Esophagus (tissue), 2 donors: ENCODE measurements around the gene MORC3. TPM values are rescaled to one million over a fixed set of nuclear protein-coding genes. Genes with fewer than 3 reads are reported as not detected.
"Not testable (repeated sequence)": the region's sequence is repeated elsewhere in the genome, so short reads cannot be mapped to it uniquely, and the experiment has no call there.

ENCODE experiments used
- H3K27ac ChIP-seq, 2 donors: one replicate each; pipeline ENCODE4 v1.5.1; 2013; ENCODE audit warnings: low read depth in 2 of 2, mild to moderate bottlenecking in 2 of 2, inconsistent platforms in 1 of 2, low read length in 1 of 2, moderate library complexity in 1 of 2
- H3K27me3 ChIP-seq, 2 donors: one replicate each; pipeline ENCODE4 v1.6.1; 2013; ENCODE audit warnings: low read length in 2 of 2, control low read depth in 1 of 2, mild to moderate bottlenecking in 1 of 2; ENCODE audit not compliant: insufficient read depth in 2 of 2, control insufficient read depth in 1 of 2
- H3K36me3 ChIP-seq, 2 donors: one replicate each; pipeline ENCODE4 v1.6.1; 2013; ENCODE audit warnings: low read length in 1 of 2; ENCODE audit not compliant: control insufficient read depth in 2 of 2, insufficient read depth in 2 of 2
- H3K4me1 ChIP-seq, 2 donors: one replicate each; pipeline ENCODE4 v1.6.1; 2013; ENCODE audit warnings: low read length in 1 of 2; ENCODE audit not compliant: control insufficient read depth in 2 of 2, insufficient read depth in 2 of 2
- H3K4me3 ChIP-seq, 2 donors: one replicate each; pipeline ENCODE4 v1.5.1; 2013; ENCODE audit warnings: low read length in 2 of 2, mild to moderate bottlenecking in 2 of 2, low read depth in 1 of 2, moderate library complexity in 1 of 2
- H3K9me3 ChIP-seq, 2 donors: one replicate each; pipeline ENCODE4 v1.6.1; 2013; ENCODE audit warnings: mild to moderate bottlenecking in 2 of 2, low read depth in 1 of 2, low read length in 1 of 2, moderate library complexity in 1 of 2; ENCODE audit not compliant: control insufficient read depth in 2 of 2, insufficient read depth in 1 of 2
- WGBS, 2 donors: extraction: QIAGEN DNeasy Blood & Tissue Kit; methylation state at CpG; one replicate each; pipeline ENCODE4 v1.1.7; 2013; 5-methylcytosine and 5-hydroxymethylcytosine counted together
- polyA plus RNA-seq, 2 donors: library from polyadenylated mRNA; stranded (reverse); fragments of 200-250 nt; gene quantifications; one replicate each; pipeline ENCODE4 v1.2.3, GENCODE V29; 2013
- donor health status: healthy with polysubstance abuse.
- donor health status: Bipolar disorder and iron deficiency.

The MORC3 gene
- 10 to 100 TPM; 13.1 to 18.6 TPM for polyA plus RNA-seq

- no peaks in the 10 kb centered on the region for H3K36me3 ChIP-seq
- H3K4me1 ChIP-seq, result peaks cover 0 to 4% of the 10 kb centered on the region in 2 donors
- H3K27ac ChIP-seq, result peak within 1 kb of the TSS; percentile 95 to 99
- H3K27me3 ChIP-seq, result no peaks in the 10 kb centered on the region
- 0 to 1% methylated on average over 52 to 59 of the region's 59 CpGs for WGBS, 2 donors
- no peaks in the 10 kb centered on the region for H3K9me3 ChIP-seq
- peak within 1 kb of the TSS; percentile 64 to 86 for H3K4me3 ChIP-seq
Measured at GRCh38 chr21:36319767-36320420, at the start of gene MORC3. Gene MORC3, plus strand, starts transcription at chr21:36320197. Its CDS starts 68 bp downstream, at chr21:36320265.

GRCh38 chr21:36270786-36271695 is 49.0 kb upstream of the MORC3 start:
- not testable (repeated sequence) for H3K4me1 ChIP-seq, H3K27me3 ChIP-seq, H3K9me3 ChIP-seq, H3K4me3 ChIP-seq, H3K36me3 ChIP-seq
- WGBS, 2 donors, result 77 to 83% methylated on average over 12 of the region's 12 CpGs
- peak overlapping the region in 1 of 2 donors; percentile 62 for H3K27ac ChIP-seq

- no peak overlapping the region for H3K4me3 ChIP-seq
- no peaks in the 10 kb centered on the region for H3K27me3 ChIP-seq
- WGBS, 2 donors, result 84 to 92% methylated on average over 4 of the region's 4 CpGs
Measured at GRCh38 chr21:36274128-36274527, 45.9 kb upstream of the MORC3 start.

GRCh38 chr21:36282568-36283230 is 37.3 kb upstream of the MORC3 start:
- no peaks in the 10 kb centered on the region for H3K9me3 ChIP-seq
- whole genome bisulfite sequencing, 2 donors, result 69 to 78% methylated on average over 10 of the region's 10 CpGs
- peak overlapping the region in 1 of 2 donors; percentile 4 for H3K27ac ChIP-seq
- H3K4me1 ChIP-seq, result no peaks in the 10 kb centered on the region
- H3K36me3 ChIP-seq, result peaks cover 0 to 11% of the 10 kb centered on the region in 2 donors
- H3K27me3 ChIP-seq, result no peaks in the 10 kb centered on the region
- no peak overlapping the region for H3K4me3 ChIP-seq

More at GRCh38 chr21:36274128-36274527, 45.9 kb upstream of the MORC3 start:
- Histone ChIP-seq H3K36me3 (peaks cover 0 to 18% of the 10 kb centered on the region in 2 donors), H3K27ac (no peak overlapping the region), H3K4me1 (peaks cover 0 to 3% of the 10 kb centered on the region in 2 donors), H3K9me3 (no peaks in the 10 kb centered on the region)

GRCh38 chr21:36283231-36283622 is 36.8 kb upstream of the MORC3 start:
- H3K36me3 ChIP-seq, H3K27ac ChIP-seq, H3K27me3 ChIP-seq, H3K4me1 ChIP-seq, H3K9me3 ChIP-seq, H3K4me3 ChIP-seq: not testable (repeated sequence)
- WGBS, 2 donors, result 85 to 91% methylated on average over 9 of the region's 9 CpGs

- 67 to 71% methylated on average over 8 of the region's 8 CpGs for WGBS, 2 donors
- H3K27ac ChIP-seq, result no peak overlapping the region
Measured at GRCh38 chr21:36288651-36289243, 31.2 kb upstream of the MORC3 start.

GRCh38 chr21:36291509-36291908 is 28.5 kb upstream of the MORC3 start:
- H3K4me1 ChIP-seq, result no peaks in the 10 kb centered on the region
- 81 to 90% methylated on average over 8 of the region's 8 CpGs for whole genome bisulfite sequencing, 2 donors
- no peaks in the 10 kb centered on the region for H3K27me3 ChIP-seq
- no peak overlapping the region for H3K4me3 ChIP-seq
- peaks cover 0 to 2% of the 10 kb centered on the region in 2 donors for H3K36me3 ChIP-seq
- no peaks in the 10 kb centered on the region for H3K9me3 ChIP-seq
- H3K27ac ChIP-seq, result no peak overlapping the region

More at GRCh38 chr21:36288651-36289243, 31.2 kb upstream of the MORC3 start:
- Histone ChIP-seq H3K4me1 (no peaks in the 10 kb centered on the region), H3K36me3 (peaks cover 0 to 2% of the 10 kb centered on the region in 2 donors), H3K9me3 (no peaks in the 10 kb centered on the region), H3K4me3 (no peak overlapping the region), H3K27me3 (no peaks in the 10 kb centered on the region)

- H3K27me3 ChIP-seq, result no peaks in the 10 kb centered on the region
- no peaks in the 10 kb centered on the region for H3K9me3 ChIP-seq
- H3K4me3 ChIP-seq, result peak overlapping the region; percentile 42 to 45
- H3K27ac ChIP-seq, result peak overlapping the region; percentile 96 to 97
- H3K4me1 ChIP-seq, result peaks cover 0 to 2% of the 10 kb centered on the region in 2 donors
- H3K36me3 ChIP-seq, result peaks cover 0 to 2% of the 10 kb centered on the region in 2 donors
- 92 to 93% methylated on average over 4 of the region's 4 CpGs for WGBS, 2 donors
Measured at GRCh38 chr21:36297406-36297937, 22.5 kb upstream of the MORC3 start.
